ENCODE data around the gene WDFY4.
"Not testable (repeated sequence)": the region's sequence is repeated elsewhere in the genome, so short reads cannot be mapped to it uniquely, and the experiment has no call there.

The WDFY4 gene, protein sequence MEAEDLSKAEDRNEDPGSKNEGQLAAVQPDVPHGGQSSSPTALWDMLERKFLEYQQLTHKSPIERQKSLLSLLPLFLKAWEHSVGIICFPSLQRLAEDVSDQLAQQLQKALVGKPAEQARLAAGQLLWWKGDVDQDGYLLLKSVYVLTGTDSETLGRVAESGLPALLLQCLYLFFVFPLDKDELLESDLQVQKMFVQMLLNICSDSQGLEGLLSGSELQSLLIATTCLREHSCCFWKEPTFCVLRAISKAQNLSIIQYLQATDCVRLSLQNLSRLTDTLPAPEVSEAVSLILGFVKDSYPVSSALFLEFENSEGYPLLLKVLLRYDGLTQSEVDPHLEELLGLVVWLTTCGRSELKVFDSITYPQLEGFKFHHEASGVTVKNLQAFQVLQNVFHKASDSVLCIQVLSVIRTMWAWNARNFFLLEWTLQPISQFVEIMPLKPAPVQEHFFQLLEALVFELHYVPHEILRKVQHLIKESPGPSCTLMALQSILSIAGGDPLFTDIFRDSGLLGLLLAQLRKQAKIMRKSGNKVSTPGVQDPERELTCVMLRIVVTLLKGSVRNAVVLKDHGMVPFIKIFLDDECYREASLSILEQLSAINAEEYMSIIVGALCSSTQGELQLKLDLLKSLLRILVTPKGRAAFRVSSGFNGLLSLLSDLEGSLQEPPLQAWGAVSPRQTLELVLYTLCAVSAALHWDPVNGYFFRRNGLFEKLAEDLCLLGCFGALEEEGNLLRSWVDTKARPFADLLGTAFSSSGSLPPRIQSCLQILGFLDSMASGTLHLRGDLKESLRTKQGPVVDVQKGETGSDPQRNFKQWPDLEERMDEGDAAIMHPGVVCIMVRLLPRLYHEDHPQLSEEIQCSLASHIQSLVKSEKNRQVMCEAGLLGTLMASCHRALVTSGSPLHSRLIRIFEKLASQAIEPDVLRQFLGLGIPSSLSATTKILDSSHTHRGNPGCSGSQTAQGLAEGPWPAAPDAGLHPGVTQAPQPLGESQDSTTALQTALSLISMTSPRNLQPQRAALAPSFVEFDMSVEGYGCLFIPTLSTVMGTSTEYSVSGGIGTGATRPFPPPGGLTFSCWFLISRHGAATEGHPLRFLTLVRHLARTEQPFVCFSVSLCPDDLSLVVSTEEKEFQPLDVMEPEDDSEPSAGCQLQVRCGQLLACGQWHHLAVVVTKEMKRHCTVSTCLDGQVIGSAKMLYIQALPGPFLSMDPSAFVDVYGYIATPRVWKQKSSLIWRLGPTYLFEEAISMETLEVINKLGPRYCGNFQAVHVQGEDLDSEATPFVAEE (N-terminal part only)

DNA sequence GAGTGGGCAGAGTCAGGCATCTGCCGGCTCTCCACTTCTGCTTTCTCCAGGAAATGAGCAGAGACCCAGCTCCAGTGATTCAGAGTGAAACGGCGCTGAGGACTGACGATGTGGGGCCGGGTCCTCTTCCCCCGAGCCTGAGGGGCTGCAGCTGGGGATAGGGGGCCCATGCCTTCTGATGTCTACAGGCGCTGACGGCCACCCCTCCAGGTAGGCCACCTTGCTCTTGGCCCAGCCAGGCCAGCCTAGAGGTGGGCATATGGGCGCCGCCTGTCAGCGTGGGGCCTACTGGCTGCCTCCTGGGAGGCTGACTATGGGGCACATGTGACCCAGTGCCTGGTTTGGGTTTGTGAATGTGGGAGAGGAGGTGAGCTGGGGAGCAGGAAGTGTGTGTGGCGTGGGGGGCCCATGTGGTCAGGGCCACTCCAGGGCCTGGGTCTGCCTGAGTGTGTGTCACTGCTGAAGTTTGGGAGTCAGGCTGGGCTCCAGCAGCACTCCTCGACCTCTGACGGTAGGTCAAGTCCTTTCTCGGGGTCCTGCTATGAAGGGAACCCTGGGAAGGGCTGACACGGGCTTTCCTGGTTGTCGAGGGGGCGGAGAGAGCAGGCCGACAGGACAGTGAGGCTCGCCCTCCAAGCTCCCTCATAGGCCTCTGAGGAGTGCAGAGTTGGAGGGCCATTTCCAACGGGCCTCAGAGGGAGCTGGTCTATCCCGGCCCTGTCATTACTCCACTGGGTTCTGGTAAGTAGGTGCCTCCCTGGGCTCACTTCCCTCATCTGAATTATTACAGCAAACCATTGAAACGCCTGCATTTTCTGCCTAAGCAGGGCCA is at the start of gene WDFY4:
Gene WDFY4, plus strand, starts transcription at position 82 of the 832 bp plus-strand sequence. CDS start 24,860 bp downstream, outside the sequence.
- peak; percentile 2 for DNase-seq

DNA sequence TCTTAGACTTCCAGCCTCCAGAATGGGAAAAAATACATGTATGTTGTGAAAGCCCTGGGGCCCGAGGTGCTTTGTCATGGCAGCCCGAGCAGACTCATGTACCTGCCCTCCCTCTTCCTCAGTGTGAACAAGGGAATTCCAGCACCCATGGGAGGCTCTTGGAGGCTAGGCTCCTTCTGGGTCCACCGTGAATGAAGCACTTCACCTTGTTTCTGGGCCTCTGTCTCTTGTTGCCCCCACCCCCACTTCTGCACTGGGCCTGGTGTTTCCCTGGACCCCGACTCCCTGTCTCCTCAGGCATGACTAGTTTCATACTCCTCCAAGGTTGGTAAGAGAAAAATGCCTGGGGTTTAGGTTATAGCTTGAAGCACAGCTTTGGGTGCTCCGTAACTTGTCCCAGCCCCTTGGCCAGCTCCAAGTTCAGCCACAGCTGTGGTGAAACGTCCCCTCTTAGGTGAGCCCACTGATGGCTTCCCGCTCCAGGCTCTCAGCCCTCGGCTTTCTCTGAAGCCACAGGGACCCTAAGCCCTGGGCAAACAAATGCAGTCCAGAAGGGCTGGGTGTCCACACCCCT is 49.6 kb upstream of the WDFY4 start:
- no peak for DNase-seq

DNA sequence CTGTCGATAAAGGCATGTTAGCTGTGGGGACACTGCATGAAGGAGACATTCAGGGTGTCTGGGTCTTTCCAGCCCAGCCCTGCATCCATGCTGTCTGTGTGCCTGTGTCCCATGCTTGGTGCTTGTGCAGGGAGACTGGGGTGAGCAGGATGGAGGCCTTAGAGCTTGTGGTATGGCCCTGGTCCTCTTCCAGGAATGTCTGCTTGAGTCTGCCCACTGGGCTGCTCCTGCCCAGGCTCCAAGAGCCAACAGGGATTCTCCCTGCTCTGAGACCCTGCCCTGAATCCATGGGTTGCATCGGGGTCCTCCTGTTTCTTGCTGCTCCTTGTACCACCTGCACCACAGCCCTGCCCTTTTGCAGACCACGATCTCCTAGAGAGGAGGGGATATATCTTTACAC is 48.4 kb upstream of the WDFY4 start:
- DNase-seq: no peak

DNA sequence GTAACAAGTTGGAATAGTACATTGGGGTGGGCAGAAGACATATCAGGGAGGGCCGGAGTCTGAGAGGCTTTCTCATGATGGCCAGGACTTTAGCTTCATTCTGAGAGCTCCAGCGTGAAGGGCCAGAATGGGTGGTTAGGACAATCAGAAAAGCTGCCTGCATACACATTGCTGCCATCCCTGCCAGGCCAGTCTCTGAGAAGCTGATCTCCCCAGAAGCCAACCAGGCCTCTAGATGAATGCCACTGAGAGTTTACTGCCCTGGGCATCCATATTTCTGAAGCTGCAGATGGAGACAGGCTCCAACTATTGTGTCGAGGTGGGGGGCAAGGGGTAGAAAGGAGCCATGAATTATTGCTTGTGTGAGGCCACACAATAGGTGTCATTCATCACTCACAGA is 47.8 kb upstream of the WDFY4 start:
- DNase-seq: no peak

DNA sequence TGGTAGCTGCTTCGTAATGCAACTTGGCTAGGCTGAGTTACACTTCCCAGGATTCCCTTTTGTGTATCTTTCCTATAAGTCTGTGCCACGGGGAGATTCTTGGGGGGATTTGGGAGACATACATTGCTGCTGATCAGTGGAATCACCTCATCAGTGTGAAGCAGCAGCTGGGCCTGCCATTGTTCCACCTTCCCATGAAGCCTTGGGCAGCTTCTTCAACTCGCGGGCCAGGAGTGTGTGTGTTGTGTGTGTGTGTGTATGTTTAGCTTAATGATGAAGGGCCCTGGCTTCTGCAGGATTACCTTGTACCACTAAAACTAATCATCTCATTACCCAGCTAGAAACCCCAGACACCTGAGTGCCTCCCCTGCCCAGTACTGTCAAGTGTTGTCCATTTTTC is 46.5 kb upstream of the WDFY4 start:
- DNase-seq: no peak

DNA sequence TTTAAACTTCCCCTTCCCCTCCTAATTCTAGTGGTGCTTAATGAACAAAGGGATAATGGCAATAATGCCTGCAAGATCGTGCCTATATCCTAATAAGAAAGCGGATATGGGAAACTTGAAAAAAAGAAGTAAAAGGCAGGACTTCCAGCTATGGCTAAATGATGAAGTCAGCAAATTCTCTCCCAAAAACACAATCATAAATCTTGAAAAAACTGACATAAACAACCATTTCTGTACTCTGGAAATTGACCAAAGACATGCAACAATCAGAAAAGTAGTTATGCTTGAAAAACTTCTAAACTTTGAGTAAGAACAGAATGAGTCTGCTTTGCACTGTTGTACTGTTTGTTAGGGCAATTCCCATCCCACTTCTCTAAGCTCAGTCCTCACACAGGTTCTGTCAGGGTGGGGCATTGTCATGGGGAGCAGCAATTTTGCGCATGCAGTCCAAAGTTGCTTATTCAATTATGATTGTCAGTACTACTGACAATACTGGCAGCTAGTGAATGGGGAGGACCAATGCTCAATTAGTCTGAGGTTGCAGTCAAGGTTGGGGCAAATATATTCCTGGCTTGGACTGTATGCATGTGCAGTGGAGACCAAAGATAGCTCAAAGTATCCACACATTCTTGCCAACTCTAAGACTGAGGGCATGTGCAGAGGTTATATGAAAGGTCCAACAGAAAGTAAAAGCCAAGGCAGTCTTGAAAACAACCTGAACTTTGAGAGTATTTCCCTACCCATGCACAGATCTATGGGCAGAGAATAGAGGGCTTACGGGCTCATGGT is 45.7 kb upstream of the WDFY4 start:
- no peak for DNase-seq

DNA sequence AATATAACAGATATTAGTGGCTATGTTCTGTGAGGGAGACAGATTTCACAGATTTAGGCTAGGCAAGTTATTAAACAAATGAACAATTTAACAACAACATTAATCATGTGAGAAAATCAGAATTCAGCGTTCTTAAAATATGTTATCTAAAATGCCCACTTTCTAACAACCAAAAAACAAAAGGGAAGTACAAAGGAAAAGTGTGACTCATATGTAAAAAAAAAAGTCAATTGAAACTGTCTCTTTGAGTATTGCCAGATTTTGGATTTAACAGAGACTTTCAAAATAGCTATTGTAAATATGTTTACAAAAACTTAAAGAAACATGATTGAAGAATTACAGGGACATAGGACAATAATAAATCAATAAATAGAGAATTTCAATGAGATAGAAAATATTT is 45.0 kb upstream of the WDFY4 start:
- no peak for DNase-seq

DNA sequence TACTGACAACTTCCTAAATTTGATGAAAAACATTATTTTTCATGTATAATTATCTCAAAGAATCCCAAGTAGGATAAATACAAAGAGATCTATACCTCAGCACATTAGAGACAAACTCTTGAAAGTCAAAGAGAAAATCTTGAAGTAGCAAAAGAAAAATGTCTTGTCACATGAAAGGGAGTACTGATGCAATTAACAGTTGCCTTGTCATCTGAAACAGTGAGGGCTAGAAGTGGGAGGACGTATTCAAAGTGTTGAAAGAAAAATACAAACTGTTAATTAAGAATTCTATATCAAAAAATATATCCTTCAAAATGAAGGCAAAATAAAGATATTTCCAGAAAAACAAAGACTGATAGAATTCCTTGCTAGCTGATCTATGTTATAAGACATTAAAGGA is 44.3 kb upstream of the WDFY4 start:
- DNase-seq: no peak

DNA sequence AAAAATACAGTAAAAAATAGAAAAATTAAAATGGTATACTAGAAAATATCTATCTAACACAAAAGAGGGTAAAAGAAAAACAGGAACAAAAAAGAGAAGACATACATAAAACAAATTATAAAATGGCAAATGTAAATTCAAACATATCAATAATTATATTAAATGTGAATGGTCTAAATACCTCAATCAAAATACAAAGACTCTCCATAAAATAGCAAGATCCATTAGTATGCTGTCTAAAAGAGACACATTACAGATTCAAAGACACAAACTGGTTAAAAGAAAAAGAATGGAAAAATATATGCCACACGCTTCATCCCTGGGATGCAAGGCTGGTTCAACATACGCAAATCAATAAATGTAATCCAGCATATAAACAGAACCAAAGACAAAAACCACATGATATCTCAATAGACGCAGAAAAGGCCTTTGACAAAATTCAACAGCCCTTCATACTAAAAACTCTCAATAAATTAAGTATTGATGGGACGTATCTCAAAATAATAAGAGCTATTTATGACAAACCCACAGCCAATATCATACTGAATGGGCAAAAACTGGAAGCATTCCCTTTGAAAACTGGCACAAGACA is 43.5 kb upstream of the WDFY4 start:
- DNase-seq: not testable (repeated sequence)

DNA sequence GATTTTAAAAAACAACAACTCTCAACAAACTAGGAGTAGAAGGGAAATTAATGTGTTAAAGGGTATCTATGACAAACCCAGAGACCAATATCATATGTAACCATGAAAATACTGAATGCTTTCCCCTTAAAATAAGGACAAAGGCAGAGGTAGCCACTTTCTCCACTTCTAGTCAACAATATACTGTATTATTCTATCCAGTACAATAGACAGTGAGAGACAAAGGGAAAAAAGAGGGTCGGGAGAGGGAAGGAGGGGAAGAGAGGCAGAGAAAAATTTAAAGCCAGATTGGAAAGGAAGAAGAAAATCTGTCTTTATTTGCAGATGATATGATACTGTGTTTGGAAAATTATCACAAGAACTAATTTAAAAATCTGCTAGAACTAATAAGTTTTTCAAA is 39.1 kb upstream of the WDFY4 start:
- no peak for DNase-seq

DNA sequence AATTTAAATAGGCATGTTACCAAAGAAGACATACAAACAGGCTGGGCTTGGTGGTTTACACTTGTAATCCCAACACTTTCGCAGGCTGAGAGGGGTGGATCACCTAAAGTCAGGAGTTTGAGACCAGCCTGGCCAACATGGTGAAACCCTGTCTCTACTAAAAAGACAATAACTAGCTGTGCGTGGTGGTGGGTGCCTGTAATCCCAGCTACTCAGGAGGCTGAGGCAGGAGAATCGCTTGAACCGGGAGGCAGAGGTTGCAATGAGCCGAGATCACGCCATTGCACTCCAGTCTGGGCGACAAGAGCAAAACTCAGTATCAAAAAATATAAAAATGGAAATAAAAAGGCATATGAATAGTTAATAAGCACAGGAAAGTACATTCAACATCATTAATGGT is 37.6 kb upstream of the WDFY4 start:
- not testable (repeated sequence) for DNase-seq

DNA sequence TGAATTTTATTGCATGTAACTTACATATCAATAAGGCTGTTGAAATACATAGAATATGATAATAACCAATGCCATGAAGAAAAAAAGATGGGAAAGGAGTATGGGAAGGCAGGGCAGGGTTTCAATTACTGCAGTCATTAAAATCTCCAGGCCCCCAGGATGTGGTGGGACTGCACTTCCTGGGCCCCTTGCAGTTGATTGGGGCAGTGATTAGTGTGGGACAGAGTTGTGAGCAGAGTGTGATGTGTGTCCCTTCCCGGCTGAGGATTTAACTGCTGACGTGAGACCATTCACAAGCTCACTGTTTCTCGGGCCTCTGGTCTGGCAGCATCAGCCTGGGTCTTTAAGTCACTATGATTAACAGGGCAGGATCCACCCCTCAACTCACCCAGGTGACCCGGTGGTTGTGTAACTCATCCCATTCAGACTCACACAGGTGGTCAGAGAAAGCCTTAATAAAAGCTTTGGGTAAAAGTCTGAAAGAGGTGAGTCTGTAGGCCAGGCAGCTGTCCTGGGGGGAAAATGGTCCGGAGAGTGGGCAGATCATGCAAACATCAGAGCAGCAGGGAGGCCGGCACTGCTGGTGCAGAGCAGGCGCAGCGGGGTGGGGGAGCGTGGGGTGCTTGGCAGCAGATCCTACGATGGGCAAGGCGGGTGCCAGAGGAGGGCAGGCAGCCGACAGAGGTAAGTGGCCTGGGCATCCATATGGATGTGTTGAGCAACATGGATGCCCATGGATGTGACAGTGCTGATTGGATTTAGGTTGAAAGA is 36.3 kb upstream of the WDFY4 start:
- DNase-seq: no peak

DNA sequence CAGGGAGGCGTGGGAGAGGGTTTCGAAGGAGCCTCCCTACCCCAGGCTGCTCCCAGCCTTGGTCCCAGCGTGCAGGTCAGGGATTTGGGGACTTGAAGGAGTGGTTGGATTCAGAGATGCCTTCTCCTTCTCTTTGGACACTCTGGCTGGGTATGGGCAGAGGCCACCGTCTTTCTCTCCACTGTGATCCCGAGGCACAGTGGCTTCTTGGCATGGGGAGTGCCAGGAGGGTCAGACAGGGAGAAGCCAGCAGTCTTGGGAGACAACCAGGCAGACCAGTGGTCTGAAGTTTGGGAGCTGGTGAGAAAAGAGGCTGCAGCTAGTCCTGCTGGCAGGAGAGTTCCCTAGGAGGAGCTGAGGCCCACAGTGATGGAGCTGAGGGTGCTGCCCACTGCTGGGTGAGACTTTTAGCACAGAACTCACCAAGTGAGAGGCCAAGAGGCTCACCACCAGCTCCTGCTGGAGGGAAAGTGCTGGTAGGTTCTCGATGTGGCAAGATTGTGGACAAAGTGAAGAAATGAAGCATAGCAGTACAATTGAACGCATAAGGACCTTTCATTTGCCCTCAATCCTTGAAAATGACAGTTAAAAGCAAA is 35.2 kb upstream of the WDFY4 start:
- DNase-seq: no peak

DNA sequence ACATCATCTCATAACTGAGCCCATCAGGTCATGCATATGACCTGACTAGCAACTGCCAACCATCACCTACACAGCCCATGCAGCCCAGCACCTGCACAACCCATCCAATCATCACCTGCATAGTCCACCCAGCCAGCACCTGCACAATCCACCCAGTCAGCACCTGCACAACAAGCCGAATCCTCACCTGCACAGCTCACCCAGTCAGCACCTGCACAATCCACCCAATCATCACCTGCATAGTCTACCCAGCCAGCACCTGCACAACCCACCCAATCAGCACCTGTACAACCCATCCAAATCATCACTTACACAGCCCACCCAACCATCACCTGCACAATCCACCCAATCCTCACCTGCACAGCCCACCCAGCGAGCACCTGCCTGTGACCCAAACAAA is 33.4 kb upstream of the WDFY4 start:
- DNase-seq: no peak

DNA sequence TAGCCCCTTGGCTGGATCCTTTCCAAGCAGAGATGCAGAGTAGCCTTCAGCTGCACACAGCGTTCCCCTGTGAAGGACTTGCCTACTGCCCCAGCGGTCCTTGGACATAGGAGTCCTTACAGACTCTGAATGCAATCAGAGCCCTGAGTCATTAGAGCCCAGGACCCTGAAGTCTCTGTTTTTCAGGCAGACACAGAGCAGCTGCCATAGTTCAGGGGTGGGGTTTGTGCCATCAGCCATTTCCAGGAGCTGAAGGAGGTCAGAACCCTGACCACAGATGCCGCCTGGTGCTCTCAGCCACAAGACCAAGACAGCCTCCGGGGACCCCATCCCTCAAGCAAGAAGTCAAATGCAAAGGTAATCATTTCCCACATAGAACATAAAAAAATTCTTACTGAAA is 32.8 kb upstream of the WDFY4 start:
- DNase-seq: no peak

DNA sequence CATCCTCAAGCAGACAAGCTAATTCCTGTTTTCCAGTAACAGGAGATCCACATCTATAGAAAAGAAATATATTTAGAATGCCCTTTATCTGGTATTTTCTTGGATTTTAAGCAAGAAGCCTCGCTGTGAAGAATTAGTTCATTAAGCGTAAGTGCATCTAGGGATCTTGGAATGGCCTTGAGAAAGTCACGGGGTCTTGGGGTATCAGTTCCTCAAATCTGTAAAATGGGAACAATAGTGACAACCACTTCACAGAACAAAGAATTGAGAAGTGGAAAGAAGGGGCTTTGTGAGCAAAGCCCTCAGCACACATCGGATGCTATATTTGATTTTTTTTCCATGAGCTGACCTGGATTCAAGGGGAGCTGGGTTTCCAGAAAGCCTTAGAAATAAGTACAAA is 32.3 kb upstream of the WDFY4 start:
- no peak for DNase-seq

DNA sequence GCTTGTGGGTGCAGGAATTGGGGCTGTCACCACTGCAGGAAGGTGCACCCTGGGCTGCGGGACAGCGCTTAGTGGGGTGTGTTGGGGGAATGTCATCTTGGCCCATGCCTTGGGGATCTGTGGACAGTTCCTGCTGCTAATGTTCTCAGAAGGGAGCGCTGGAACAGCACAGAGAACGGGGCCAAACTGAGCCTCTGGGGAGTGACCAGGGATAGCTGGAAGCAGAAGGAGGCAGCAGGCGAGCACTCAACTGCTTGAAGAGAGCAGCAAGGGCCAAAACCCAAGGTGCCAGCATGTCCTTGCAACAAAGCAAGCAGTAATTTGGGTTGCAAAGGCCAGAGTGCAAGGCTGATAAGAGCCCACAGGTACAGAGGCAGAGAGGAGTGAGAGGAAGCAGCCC is 31.3 kb upstream of the WDFY4 start:
- DNase-seq: no peak

DNA sequence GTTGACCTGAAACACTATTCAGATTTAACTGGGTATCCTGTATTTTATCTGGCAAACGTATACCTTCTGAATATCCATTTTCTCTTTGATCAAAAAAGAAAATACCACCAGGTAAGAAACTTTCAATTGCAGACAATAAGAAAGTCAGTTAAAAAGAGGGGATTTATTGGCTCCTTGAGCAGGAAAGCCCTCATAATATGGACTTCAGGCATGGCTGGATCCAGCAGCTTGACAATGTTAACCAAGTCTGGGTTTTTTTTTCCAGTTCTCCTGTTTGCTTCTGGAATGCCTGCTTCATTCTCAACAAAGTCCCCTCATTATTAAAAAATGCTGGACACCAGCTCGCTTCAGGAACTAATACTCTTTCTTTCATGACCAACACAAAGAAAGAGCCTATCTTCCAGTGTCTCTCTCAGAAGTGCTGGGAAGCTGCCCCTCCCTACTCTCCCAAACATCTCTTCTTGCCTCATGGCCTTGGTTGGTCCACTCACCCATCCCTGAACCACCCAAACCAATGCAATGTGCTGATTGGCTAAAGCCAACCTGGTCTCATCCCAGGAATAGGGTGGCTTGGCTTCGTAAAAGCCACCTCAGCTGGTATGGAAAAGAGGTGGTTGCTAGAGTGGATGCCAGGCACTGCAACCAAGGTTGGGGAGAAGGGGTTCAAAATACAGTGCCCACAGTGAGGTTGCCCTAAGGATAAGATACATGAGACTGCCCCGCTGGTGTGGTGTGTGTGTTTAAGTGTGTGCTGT is 30.6 kb upstream of the WDFY4 start:
- no peak for DNase-seq

All from CD4-positive, alpha-beta T cell treated with Interleukin-17A for 1 hour (primary cell).